ENCODE measurements around the gene NUP54. TPM values are rescaled to one million over a fixed set of nuclear protein-coding genes. Genes with fewer than 3 reads are reported as not detected.

Gene NUP54
- total RNA-seq, 1 experiment from 2014 or later: 84.5 TPM

DNA sequence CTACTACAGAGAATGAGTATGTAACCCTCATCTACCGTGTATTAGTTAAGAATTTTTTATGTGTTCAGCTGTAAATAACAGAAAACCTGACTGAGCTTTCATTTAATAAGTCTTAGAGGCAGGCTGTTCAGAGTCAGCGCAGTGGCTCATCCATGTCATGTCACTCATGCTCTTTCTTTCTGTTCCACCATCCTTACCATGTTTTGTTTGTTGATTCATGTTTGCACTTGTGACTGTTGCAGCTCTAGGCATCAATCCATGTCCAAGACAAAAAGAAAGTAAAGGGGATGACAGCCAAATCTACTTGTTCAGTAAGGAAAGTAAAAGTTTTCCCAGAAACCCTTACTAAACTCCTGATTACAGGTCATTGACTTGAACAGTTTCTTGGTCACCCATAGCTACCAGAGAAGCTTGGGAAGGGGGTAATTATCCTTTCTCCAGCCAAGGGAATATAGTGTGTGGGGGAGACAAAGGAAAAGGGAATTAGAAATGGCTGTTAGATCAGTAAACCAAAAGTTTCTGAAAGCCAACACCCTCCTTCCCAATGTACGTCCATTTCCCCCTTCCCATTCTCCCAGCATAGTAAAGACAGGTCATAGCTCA, 64.7 kb downstream of the NUP54 start:
- H3K9me3 Mint-ChIP-seq: no peaks in the 10 kb centered on the region
- H3K4me3 Mint-ChIP-seq: no peak overlapping the region
- H3K27me3 Mint-ChIP-seq (ENCODE audit: low read depth): no peaks in the 10 kb centered on the region
- DNase-seq (ENCODE audit: low spot score): no peak
- peaks cover 6% of the 10 kb centered on the region for H3K4me1 Mint-ChIP-seq
- no peak for TF ChIP-seq EMX1 (CRISPR knock-in tag; IDR thresholded peaks at IDR 0.05)
- no peak for TF ChIP-seq ESRRA (CRISPR knock-in tag; IDR thresholded peaks at IDR 0.05; ENCODE audit: borderline replicate concordance)
- TF ChIP-seq ZNF138 (CRISPR knock-in tag; conservative IDR thresholded peaks at IDR 0.05): no peak
- no peak for TF ChIP-seq ZNF396 (CRISPR knock-in tag; IDR thresholded peaks at IDR 0.05; ENCODE audit: borderline replicate concordance)
- ChIA-PET CTCF (interaction anchor here (5.1 kb wide), 1 partner anchor 87 kb away, joined by 29 read pairs; no protein-coding TSS in a partner anchor), POLR2A (no interaction called here)
- H3K36me3 Mint-ChIP-seq: no peaks in the 10 kb centered on the region
- H3K27ac Mint-ChIP-seq: no peak overlapping the region
- no peak for ATAC-seq

DNA sequence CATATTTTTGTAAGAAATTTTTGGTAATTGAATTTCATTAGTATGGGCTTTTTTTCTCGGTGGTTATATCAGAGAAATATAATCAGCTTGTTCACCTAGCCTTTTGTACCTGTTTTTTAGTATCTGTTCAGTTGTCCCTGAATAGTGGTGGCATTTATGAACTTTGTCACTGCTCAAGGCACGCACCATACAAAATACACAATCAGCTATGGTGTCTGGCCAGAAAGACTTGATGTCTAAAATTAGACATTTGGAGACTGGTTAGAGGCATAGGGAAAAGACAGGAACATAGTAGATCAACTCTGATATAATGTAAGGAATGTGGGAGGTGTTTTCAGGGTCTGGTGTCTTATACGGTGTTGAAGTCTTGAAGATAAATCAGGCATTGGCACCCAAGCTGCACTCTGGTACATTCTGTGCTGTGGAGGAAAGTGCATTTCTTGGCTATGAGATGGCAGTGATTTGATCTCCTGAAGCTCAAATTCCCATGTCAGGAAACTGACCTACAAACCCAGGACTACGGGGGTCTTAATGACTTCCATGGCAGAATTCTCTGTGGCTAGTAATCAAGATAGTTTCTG, 70.1 kb downstream of the NUP54 start:
- no peak for DNase-seq (ENCODE audit: low spot score)
- H3K36me3 Mint-ChIP-seq: no peaks in the 10 kb centered on the region
- ChIA-PET CTCF (interaction anchor here (1.1 to 1.3 kb wide), 2 partner anchors 9 to 83 kb away, joined by 4 to 8 read pairs; no protein-coding TSS in a partner anchor), POLR2A (no interaction called here)
- H3K27me3 Mint-ChIP-seq (ENCODE audit: low read depth): no peaks in the 10 kb centered on the region
- TF ChIP-seq NR2C2 (CRISPR knock-in tag; IDR thresholded peaks at IDR 0.05): no peak
- TF ChIP-seq, protein P1, sequence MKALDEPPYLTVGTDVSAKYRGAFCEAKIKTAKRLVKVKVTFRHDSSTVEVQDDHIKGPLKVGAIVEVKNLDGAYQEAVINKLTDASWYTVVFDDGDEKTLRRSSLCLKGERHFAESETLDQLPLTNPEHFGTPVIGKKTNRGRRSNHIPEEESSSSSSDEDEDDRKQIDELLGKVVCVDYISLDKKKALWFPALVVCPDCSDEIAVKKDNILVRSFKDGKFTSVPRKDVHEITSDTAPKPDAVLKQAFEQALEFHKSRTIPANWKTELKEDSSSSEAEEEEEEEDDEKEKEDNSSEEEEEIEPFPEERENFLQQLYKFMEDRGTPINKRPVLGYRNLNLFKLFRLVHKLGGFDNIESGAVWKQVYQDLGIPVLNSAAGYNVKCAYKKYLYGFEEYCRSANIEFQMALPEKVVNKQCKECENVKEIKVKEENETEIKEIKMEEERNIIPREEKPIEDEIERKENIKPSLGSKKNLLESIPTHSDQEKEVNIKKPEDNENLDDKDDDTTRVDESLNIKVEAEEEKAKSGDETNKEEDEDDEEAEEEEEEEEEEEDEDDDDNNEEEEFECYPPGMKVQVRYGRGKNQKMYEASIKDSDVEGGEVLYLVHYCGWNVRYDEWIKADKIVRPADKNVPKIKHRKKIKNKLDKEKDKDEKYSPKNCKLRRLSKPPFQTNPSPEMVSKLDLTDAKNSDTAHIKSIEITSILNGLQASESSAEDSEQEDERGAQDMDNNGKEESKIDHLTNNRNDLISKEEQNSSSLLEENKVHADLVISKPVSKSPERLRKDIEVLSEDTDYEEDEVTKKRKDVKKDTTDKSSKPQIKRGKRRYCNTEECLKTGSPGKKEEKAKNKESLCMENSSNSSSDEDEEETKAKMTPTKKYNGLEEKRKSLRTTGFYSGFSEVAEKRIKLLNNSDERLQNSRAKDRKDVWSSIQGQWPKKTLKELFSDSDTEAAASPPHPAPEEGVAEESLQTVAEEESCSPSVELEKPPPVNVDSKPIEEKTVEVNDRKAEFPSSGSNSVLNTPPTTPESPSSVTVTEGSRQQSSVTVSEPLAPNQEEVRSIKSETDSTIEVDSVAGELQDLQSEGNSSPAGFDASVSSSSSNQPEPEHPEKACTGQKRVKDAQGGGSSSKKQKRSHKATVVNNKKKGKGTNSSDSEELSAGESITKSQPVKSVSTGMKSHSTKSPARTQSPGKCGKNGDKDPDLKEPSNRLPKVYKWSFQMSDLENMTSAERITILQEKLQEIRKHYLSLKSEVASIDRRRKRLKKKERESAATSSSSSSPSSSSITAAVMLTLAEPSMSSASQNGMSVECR (CRISPR knock-in tag; IDR thresholded peaks at IDR 0.05; ENCODE audit: borderline replicate concordance): no peak
- TF ChIP-seq ESRRA (CRISPR knock-in tag; IDR thresholded peaks at IDR 0.05; ENCODE audit: borderline replicate concordance): no peak
- TF ChIP-seq, protein P2, sequence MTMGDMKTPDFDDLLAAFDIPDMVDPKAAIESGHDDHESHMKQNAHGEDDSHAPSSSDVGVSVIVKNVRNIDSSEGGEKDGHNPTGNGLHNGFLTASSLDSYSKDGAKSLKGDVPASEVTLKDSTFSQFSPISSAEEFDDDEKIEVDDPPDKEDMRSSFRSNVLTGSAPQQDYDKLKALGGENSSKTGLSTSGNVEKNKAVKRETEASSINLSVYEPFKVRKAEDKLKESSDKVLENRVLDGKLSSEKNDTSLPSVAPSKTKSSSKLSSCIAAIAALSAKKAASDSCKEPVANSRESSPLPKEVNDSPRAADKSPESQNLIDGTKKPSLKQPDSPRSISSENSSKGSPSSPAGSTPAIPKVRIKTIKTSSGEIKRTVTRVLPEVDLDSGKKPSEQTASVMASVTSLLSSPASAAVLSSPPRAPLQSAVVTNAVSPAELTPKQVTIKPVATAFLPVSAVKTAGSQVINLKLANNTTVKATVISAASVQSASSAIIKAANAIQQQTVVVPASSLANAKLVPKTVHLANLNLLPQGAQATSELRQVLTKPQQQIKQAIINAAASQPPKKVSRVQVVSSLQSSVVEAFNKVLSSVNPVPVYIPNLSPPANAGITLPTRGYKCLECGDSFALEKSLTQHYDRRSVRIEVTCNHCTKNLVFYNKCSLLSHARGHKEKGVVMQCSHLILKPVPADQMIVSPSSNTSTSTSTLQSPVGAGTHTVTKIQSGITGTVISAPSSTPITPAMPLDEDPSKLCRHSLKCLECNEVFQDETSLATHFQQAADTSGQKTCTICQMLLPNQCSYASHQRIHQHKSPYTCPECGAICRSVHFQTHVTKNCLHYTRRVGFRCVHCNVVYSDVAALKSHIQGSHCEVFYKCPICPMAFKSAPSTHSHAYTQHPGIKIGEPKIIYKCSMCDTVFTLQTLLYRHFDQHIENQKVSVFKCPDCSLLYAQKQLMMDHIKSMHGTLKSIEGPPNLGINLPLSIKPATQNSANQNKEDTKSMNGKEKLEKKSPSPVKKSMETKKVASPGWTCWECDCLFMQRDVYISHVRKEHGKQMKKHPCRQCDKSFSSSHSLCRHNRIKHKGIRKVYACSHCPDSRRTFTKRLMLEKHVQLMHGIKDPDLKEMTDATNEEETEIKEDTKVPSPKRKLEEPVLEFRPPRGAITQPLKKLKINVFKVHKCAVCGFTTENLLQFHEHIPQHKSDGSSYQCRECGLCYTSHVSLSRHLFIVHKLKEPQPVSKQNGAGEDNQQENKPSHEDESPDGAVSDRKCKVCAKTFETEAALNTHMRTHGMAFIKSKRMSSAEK (CRISPR knock-in tag; IDR thresholded peaks at IDR 0.05; ENCODE audit: borderline replicate concordance): no peak
- TF ChIP-seq JUN (CRISPR knock-in tag; IDR thresholded peaks at IDR 0.05): no peak
- TF ChIP-seq SMAD3 (CRISPR knock-in tag; IDR thresholded peaks at IDR 0.05; ENCODE audit: borderline replicate concordance): no peak
- no peak for TF ChIP-seq KAT7 (CRISPR knock-in tag; IDR thresholded peaks at IDR 0.05; ENCODE audit: borderline replicate concordance)
- TF ChIP-seq PRRX2 (CRISPR knock-in tag; IDR thresholded peaks at IDR 0.05): no peak
- TF ChIP-seq ZNF219 (CRISPR knock-in tag; IDR thresholded peaks at IDR 0.05; ENCODE audit: borderline replicate concordance): no peak
- TF ChIP-seq MYBL2 (CRISPR knock-in tag; IDR thresholded peaks at IDR 0.05): no peak
- no peak for TF ChIP-seq ZBTB21 (CRISPR knock-in tag; IDR thresholded peaks at IDR 0.05; ENCODE audit: borderline replicate concordance)
- H3K27ac Mint-ChIP-seq: no peak overlapping the region
- ATAC-seq: no peak
- peaks cover 12% of the 10 kb centered on the region for H3K4me1 Mint-ChIP-seq
- no peak overlapping the region for H3K4me3 Mint-ChIP-seq
- H3K9me3 Mint-ChIP-seq: no peaks in the 10 kb centered on the region

Data from WTC11 (cell line).